NCI-H446 (cell line): ENCODE data around the gene RETREG1.
"Not testable (repeated sequence)": the region's sequence is repeated elsewhere in the genome, so short reads cannot be mapped to it uniquely, and the experiment has no call there.

Experiments
- DNase-seq, 2 experiments: peaks; one replicate each; lab custom pipeline; 2025; lab: John Stamatoyannopoulos, UW

Gene RETREG1

GRCh38 chr5:16616536-16617273 lies at the start of gene RETREG1:
Gene RETREG1, minus strand, starts transcription at chr5:16616997. Its CDS starts 26 bp downstream, at chr5:16616971.
- peak in 1 of 2 experiments; percentile 64 for DNase-seq

- DNase-seq, result no peak
These were observed 49.5 kb upstream of the RETREG1 start for GRCh38 chr5:16666130-16666882.

- DNase-seq, result no peak
These were observed 48.8 kb upstream of the RETREG1 start for GRCh38 chr5:16665601-16666000.

- DNase-seq, result no peak
These were observed 47.6 kb upstream of the RETREG1 start for GRCh38 chr5:16664368-16664767.

GRCh38 chr5:16663840-16664239 lies 47.0 kb upstream of the RETREG1 start:
- no peak for DNase-seq

- DNase-seq, result no peak
These were observed 44.9 kb upstream of the RETREG1 start for GRCh38 chr5:16661713-16662112.

- DNase-seq, result no peak
These were observed 44.2 kb upstream of the RETREG1 start for GRCh38 chr5:16660982-16661381.

- DNase-seq, result no peak
These were observed 42.7 kb upstream of the RETREG1 start for GRCh38 chr5:16659536-16659935.

GRCh38 chr5:16656561-16657191 lies 39.9 kb upstream of the RETREG1 start:
- no peak for DNase-seq

- DNase-seq, result no peak
These were observed 38.0 kb upstream of the RETREG1 start for GRCh38 chr5:16654647-16655334.

- not testable (repeated sequence) for DNase-seq
These were observed 31.9 kb upstream of the RETREG1 start for GRCh38 chr5:16648739-16649138.

GRCh38 chr5:16644301-16644889 lies 27.6 kb upstream of the RETREG1 start:
- no peak for DNase-seq

- DNase-seq, result no peak
These were observed 26.1 kb upstream of the RETREG1 start for GRCh38 chr5:16642867-16643266.

- DNase-seq, result no peak
These were observed 22.4 kb upstream of the RETREG1 start for GRCh38 chr5:16639206-16639605.

- DNase-seq, result peak in 1 of 2 experiments; percentile 61
These were observed 11.6 kb upstream of the RETREG1 start for GRCh38 chr5:16628376-16628775.

GRCh38 chr5:16626696-16627264 lies 10.0 kb upstream of the RETREG1 start:
- DNase-seq, result no peak

- no peak for DNase-seq
These were observed 8.3 kb upstream of the RETREG1 start for GRCh38 chr5:16625096-16625495.

- no peak for DNase-seq
These were observed 2.3 kb upstream of the RETREG1 start for GRCh38 chr5:16619136-16619535.

GRCh38 chr5:16618138-16618897 lies 1.5 kb upstream of the RETREG1 start:
- no peak for DNase-seq

- DNase-seq, result no peak
These were observed 624 bp upstream of the RETREG1 start for GRCh38 chr5:16617274-16617968.
